Activated CD4-positive, alpha-beta T cell treated with anti-CD3 and anti-CD28 coated beads, Interleukin-2, Interleukin-6, amounts not matched to agents 100 ng/mL and 50 ng/mL, durations not matched to agents 16 hours and 8 hours (primary cell): ENCODE results near the gene SLC49A3.
A peak's percentile ranks its signal among the peaks of the same experiment; 100 is the strongest.
"Not testable (repeated sequence)": the region's sequence is repeated elsewhere in the genome, so short reads cannot be mapped to it uniquely, and the experiment has no call there.

ENCODE experiments used
- DNase-seq: peaks from one replicate; pipeline ENCODE4 v3.0.0-alpha.2; 2020

Gene SLC49A3

DNA sequence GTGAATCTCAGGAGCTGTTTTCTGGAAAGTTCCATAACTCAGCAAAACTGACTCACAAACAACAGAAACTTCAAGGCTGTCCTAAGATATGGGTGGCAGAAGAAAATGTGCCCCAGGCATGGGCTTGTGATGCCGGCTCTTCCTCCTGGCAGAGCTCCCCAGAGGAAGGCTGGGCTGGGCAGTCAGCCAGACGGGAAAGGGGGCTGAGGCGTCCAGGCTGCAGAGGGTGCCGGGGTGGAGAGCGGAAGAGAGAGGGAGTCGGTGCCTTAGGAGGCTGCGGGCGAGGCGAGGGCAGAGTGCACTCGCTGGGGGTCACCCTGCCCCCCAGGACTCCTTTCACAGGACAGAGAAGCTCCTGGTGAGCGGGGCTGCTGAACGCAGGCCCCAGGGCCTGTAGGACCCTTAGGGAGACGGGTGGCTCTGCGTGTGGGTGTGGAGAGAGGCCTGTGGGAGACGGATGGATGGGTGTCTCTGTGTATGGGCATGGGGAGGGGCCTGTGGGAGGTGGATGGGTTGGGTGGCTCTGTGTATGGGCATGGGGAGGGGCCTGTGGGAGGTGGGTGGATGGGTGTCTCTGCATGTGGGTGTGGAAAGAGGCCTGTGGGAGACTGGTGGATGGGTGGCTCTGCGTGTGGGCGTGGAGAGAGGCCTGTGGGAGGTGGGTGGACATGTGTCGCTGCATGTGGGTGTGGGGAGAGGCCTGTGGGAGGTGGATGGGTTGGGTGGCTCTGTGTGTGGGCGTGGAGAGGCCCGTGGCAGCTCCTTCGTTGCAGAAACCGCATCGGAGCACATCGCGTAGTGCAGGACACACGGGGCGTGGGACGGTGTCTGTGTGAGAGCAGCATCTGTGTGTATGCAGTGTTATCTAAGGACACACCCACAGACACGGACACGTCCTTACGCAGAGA, 32.6 kb upstream of the SLC49A3 start:
- no peak for DNase-seq

DNA sequence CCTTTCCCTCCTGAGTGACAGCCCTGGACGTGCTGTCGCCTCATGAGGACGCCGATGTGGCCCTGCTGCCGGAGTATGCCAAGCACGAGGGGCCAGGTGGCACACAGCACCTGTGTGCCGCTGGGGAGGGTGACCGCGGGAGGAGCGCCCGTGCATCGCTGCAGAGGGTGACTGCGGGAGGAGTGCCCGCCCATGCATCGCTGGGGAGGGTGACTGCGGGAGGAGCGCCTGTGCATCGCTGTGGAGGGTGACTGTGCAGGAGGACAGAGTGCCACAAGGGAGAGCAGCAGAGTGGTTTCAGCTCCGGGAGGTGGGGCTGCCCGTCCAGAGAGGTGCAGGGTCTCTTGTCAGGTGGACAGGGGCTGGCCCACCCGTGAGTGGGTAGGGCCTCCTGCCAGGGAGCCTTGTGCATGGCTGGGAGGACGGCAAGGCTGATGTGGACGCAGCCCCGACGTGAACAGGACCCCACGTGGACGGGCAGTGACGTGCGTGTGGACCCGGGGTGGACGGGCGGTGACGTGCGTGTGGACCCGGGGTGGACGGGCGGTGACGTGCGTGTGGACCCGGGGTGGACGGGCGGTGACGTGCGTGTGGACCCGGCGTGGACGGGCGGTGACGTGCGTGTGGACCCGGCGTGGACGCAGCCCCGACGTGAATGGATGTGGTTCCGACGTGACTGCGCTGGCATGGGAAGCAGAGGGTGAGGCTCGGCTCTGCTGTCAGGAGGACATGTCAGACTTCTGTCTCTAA, 31.3 kb upstream of the SLC49A3 start:
- DNase-seq: no peak

DNA sequence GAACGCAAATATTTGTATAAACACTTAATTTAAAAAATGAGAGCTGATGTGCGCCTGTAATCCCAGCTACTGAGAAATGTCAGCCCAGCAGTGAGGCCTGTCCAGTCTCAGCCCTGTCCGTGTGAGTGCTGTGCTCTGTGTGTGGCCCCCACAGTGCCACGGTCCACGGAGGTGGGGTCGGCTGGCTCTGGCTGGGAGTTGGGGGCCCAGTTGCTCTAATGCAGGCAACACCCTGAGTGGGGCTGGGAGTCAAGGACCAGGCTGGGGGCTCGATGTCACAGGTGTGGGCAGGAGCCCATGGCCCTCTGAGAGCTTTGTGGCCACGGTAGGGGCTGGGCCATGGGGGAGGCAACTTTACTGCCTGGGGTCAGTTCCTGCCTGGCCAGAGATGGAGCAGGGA, 29.5 kb upstream of the SLC49A3 start:
- no peak for DNase-seq

DNA sequence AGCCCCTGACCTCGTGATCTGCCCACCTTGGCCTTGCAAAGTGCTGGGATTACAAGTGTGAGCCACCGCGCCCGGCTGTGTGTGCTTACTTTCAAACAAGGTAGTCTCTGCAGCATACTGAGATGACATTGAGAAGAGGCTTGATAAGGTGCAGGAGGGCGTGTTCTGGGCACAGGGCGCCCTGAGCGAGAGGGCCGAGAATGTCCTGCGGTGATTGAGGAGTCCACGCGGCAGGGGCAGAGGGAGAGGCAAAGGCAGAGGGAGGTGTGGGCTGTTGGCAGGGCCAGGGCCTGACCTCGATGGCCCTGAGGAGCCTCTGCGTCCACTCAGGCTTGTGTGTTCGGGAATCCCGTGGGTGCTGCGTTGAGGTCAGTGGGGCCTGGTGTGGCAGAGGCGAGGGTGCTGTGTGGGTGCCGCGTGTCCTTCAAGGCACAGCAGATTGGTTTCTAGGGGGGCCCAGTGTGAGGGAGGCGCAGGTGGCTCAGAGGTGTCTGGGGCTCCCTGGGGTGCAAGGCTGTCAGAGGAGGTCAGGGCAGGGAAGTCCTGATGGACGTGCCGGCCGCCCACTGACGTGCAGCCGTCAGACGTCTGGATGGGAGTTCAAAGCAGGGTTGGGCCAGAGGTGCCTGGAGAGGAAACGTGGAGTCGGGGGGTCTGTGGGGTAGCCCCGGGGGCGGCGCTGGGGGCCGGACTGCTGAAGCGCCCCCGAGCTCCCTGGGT, 28.8 kb upstream of the SLC49A3 start:
- no peak for DNase-seq

DNA sequence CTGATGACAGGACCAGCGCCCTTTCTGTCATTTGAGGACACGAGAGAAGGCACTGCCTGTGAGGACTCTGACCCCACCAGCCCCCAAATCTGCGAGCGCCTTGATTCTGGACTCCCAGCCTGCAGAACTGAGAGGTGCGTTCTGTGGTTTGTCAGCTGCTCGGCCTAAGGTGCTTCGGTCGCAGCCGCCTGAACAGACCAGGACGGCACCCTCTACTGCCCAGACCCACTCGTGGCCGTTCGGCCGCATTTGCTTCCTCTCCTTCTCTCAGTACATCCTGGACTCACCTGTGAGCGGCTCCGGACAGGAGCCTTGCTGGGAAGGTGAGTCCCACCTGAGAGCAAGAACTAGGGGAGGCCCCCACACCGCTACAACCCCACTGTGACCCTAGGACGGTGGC, 25.1 kb upstream of the SLC49A3 start:
- DNase-seq: no peak

DNA sequence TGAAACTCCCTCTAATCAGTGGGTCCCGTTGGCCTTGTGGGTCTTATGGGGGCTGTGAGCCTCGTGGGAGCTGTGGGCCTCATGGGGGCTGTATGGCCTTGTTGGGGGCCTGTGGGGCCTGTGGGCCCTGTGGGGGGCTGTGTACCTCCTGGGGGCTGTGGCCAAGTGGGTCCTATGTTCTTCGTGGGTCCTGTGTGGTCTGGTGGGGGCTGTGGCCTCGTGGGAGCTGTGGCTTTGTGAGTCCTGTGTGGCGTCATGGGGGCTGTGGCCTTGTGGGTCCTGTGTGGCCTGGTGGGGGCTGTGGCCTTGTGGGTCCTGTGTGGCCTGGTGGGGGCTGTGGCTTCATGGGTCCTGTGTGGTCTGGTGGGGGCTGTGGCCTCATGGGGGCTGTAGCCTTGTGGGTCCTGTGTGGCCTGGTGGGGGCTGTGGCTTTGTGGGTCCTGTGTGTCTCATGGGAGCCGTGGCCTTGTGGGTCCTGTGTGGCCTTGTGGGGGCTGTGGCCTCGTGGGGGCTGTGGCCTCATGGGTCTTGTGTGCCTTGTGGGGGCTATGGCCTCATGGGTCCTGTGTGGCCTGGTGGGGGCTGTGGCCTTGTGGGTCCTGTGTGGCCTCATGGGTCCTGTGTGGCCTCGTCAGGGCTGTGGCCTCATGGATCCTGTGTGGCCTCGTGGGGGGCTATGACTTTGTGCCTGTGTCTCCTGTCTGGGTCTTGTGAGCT, 24.1 kb upstream of the SLC49A3 start:
- no peak for DNase-seq

DNA sequence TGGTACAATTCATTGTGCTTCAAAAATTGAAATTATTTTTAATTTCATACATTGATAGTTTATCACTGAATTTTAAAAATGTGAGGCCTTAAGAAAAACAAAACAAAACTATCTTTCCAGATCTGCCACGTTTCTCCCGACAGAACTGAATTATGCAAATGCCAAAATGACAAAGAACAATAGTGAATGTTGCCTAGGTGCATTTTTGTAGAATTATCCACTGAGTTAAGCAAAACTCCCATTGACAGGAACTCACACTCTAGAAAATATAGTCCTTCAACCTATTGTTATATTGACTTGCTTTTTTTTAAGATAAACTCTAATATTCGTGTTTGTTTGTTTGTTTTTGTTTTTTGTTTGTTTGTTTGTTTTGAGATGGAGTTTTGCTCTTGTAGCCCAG, 23.1 kb upstream of the SLC49A3 start:
- no peak for DNase-seq

DNA sequence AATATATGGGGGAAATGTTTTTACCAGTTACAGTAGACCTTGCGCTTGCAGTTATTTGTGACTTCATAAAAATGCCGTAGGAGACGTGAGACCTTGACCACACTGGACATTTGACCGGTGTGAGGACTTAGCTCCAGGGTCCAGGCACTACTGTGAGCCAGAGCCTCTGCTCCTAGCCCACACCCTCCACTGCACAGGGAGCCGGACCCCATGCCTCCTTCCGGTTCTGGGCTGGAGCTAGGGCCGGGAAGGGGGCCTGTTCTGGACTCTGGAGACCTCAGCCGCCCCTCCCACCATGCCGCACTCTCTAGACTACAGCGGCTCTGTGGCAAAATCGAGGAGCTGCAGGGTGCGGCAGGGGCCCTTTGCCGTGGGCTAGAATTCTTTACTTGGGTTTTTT, 22.0 kb upstream of the SLC49A3 start:
- no peak for DNase-seq

DNA sequence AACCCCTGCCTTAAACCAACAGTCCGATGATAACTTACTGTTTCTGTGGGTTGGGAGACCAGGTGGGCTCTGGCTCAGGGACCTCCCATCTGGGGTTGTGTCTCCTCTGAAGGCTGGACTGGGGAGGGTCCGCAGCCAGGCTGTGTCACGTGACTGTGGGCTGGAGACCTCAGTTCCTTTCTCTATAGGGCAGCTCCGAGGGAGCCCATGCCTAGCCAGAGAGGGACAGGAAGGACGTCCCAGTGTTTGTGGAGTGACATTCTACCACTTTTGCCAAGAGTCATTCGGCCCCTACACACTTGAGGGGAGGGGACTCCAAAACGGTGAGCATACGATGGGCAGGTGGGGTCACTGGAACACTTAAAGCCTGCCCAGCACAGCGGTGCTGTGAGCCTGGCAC, 21.2 kb upstream of the SLC49A3 start:
- DNase-seq: no peak

DNA sequence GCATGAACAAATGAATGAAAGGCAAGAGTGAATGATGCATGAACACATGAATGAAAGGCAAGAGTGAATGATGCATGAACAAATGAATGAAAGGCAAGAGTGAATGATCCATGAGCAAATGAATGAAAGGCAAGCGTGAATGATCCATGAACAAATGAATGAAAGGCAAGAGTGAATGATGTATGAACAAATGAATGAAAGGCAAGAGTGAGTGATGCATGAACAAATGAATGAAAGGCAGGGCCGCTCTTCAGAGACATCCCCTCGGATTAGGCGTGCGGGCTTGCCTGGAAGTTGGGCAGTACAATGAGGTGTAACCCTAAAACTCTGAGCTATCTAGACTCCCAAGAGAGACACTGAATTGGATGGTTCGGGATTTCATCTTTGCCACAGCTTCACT, 20.4 kb upstream of the SLC49A3 start:
- no peak for DNase-seq

DNA sequence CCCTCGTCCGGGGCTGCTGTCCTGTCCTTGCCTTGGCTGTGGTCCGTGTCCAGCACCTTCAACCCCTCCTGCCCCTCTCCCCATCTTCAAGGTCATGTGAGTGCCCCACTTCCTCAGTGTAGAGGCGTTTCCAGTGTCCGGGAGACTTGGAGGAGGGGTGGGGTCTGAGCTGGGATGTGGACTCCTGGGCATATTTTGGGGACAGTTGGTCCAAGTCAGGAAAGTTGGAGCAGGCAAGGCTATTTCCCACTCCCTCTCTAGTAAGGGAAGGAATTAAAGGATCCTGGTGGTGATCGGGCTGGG, 19.6 kb upstream of the SLC49A3 start:
- no peak for DNase-seq

DNA sequence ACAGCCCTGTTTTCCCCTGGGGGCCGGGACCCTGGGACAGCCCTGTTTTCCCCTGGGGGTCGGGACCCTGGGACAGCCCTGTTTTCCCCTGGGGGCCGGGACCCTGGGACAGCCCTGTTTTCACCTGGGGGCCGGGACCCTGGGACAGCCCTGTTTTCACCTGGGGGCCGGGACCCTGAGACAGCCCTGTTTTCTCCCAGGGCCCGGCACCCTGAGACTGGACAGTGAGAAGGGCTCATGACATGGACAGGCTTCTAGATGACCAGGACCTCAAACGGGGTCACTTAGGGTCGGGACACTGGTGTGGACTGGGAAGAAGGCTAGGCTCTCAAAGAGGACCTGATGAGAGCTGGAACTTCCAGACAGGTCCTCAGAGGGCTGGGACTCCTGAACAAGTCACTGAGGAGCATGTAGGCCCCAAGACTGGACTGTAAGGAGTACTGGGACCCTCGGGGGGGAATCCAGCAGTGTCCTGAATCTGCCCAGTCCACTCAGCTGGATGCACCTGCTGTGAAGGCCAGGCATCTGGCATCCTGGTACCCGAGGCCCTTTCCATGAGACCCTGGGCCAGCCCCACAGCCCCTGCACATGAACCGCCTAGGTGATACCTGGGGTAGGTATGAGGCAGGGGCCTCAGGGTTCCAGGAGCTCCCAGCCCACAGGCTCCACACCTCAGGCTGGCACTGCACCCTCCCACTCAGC, 19.1 kb upstream of the SLC49A3 start:
- DNase-seq: no peak

DNA sequence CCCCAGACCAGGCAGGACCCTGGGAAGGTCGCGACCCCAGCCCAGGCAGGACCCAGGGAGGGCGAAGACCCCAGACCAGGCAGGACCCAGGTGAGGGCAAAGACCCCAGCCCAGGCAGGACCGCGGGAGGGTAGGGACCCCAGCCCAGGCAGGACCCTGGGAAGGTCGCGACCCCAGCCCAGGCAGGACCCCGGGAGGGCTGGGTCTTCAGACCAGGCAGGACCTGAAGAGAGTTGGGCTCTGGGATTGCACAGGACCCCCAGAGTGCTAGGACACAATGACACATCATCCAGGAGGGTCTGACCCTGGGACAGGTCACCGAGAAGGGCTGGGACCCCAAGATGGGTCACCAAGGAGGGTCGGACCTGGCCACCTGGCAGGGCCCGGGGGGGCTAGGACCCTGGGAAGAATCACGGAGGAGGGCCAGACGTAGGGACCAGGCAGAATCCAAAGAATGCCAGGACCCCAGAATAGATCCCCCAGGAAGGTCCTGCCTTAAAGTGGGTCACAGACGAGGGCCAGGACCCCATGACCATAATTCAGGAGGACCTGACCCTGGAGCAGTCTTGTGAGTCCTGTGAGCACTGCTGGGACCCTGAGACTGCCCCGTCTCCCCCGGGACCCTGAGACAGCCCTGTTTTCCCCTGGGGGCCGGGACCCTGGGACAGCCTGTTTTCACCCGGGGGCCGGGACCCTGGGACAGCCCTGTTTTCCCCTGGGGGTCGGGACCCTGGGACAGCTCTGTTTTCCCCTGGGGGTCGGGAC, 18.1 kb upstream of the SLC49A3 start:
- no peak for DNase-seq

DNA sequence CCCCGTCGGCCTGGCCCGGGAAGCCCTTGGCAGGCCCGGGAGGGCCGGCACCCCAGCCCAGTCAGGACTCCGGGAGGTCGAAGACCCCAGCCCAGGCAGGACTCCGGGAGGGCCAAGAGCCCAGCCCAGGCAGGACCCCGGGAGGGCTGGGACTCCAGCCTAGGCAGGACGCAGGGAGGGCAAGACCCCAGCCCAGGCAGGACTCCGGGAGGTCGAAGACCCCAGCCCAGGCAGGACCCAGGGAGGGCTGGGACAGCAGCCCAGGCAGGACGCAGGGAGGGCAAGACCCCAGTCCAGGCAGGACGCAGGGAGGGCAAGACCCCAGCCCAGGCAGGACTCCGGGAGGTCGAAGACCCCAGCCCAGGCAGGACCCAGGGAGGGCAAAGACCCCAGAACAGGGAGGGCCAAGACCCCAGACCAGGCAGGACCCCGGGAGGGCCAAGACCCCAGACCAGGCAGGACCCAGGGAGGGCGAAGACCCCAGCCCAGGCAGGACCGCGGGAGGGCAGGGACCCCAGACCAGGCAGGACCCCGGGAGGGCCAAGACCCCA, 17.2 kb upstream of the SLC49A3 start:
- DNase-seq: not testable (repeated sequence)

DNA sequence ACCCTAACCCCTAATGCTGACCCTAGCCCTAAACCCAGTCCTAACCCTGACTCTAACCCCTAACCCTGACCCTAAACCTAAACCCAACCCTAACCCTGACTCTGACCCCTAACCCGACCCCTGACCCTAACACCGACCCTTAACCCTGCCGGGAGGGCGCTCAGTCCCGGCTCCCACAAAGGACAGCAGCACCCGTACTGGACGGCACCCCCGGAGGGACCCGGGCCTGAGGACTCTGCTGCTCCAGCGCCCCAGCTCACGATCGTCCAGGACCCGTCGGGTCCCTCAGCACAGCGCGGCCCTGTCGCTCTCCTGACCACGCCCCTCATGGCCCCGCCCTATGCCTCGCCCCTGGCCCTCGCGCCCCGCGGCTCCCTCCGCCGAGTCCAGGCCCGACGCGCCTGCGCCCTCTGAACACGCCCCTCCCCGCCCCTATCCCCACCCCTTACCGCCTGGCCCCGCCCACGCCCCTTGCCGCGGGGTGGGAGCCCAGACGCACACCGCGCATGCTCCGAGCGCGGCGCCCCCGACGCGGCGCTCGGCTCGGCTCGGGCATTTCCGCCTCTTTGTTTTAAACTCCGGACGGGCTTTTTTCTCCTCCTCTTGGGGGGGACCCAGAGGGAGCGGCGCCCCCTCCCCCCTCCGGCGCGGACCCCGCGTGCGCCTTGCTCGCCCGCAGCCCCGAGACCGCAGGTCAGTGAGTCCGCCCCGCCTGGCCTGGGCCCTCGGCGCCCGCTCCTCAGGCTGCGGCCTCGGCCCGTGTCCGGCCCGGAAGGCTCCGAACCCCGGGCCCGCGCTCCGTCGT, 16.5 kb upstream of the SLC49A3 start, which contains the start of gene PCGF3:
Gene PCGF3, plus strand, starts transcription at position 555 of the 805 bp plus-strand sequence. CDS start 27,849 bp downstream, outside the sequence.
- DNase-seq: peak; percentile 98

DNA sequence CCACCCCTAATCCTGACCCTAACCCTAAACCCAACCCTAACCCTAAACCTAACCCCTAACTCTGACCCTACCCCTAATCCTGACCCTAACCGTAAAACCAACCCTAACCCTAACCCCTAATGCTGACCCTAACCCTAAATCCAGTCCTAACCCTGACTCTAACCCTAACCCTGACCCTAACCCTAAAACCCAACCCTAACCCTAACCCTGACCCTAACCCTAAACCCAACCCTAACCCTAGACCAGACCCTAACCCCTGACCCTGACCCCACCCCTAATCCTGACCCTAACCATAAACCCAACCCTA, 16.0 kb upstream of the SLC49A3 start:
- no peak for DNase-seq

DNA sequence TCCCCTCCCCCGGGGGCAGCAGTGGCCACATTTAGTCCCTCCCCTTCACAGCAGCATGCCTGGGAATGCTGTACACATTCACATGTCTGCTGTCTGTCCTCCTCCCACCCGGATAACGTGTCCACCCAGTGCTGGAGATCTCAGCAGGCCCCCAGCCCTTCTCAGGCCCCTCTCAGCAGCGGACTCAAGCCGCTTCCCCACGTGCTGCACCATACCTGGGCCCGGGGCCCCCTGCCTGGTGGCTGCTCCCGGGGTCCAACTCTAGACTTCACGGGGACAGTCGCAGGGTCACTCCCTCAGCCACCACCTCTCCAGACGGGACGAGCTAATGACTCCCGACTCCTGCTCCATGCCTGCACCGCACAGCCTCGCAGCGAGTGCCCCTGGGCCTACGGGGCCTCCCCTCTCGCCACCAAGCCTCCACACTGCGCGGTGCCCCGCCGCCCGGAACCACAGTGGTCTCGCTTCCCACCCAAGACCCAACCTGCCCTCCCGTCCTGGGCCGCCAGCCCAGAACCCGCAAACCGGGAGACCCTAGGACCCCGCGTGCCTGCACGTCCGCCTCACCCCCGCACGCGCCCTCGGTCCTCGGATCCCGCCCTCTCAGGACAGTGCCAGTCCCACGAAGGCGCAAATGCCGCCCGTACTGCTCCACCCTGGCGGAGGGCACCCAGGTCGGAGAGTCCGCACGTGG, 15.4 kb upstream of the SLC49A3 start:
- no peak for DNase-seq

DNA sequence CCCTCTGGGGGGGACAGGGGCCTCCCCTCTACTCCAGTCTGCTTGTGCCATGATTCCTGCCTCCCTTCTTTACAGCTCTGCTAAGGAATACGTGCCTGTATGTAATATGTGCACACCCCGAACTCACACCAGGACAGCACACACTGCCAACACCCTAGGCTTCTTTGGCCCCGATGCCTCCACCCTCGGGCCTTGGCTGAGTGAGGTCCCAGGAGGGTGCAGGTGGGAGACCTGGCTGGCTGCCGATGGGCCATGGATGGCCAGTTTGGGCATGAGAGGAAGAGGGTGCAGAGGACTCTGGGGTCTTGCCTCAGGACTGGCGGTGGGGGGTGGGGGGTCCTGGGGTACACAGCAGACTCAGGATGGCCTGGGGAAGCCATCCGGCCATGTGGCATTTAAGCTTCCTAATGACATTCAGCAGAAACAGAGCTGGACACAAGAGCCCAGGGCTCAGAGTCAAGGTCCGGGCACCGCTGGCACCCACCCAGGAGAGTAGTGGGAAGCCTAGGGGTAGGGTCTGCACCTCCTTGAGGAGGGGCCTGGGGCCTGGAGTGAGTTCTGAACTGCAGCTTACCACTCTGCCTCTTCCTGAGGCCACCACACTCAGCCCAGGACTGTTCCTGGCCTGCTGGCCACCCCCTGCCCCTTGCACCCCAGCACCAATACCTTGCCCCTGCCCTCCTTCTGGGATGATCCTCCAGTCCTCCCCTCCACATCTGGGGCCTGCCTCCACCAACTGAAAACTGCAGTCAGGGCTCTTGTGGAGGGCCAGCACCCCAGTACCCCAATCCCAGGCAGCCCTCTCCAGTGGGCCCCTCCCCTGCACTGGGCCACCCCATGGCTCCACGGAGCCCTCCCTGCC, 14.6 kb upstream of the SLC49A3 start:
- DNase-seq: no peak

DNA sequence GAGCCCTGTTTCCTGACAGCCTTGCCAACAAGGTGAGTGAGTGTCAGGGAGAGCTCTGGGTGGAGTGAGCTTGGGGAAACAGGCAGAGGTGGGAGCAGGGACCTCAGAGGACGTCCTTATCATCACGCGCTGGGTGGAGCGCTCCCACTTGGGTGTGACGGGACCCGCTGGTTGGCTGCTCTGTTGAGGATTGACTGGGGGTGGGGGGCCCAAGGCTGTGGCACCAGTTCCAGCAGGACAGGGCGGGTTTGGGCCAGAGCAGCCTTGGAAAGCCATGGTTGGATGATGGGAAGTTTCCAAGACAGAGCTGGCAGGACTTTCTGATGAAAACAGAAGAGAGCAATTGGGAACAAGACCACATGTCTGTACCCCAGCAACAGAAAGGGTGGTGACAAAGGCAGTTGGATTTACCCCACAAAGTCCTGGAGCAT, 13.7 kb upstream of the SLC49A3 start:
- no peak for DNase-seq
